ENCODE measurements around the gene CHIT1. TPM values are rescaled to one million over a fixed set of nuclear protein-coding genes. Genes with fewer than 3 reads are reported as not detected.
A peak's percentile ranks its signal among the peaks of the same experiment; 100 is the strongest.

Gene CHIT1
- total and polyA plus RNA-seq, 9 of the 15 experiments (the other 6 are each of a cell fraction or from before 2014, with no cell fraction given), result not detected

GRCh38 chr1:203196371-203196770, 33.1 kb downstream of the CHIT1 start (continued):
- TF ChIP-seq TEAD1 (CRISPR knock-in tag; IDR thresholded peaks at IDR 0.05), result peak in 1 of 2 experiments; percentile 96; a peak in 2 of 4 replicates
- no peak for TF ChIP-seq THRAP3 (IDR thresholded peaks at IDR 0.05; ENCODE audit: borderline replicate concordance)
- TF ChIP-seq RBBP5 (IDR thresholded peaks at IDR 0.05; ENCODE audit: borderline replicate concordance, insufficient read depth, low read length, poor library complexity, severe bottlenecking), result no peak
- no peak for TF ChIP-seq RNF2 (IDR thresholded peaks at IDR 0.05)
- 0 out of 2 replicates have a peak, but pooled peaks have one; percentile 27 for TF ChIP-seq TFAP4 (CRISPR knock-in tag; IDR thresholded peaks at IDR 0.05; ENCODE audit: borderline replicate concordance)
- TF ChIP-seq EZH2 (IDR thresholded peaks at IDR 0.05; ENCODE audit: borderline replicate concordance, low read depth, low read length), result no peak
- TF ChIP-seq RBM39 (optimal IDR thresholded peaks at IDR 0.05; ENCODE audit: low read depth, low read length), result no peak
- no peak for TF ChIP-seq SETDB1 (IDR thresholded peaks at IDR 0.05; ENCODE audit: low read length)

GRCh38 chr1:203190949-203191348, 38.5 kb downstream of the CHIT1 start:
- TF ChIP-seq ZNF668 (CRISPR knock-in tag; IDR thresholded peaks at IDR 0.05), result no peak
- intact Hi-C loops (cut with micrococcal nuclease), result no loop called here
- BruUV-seq (replicated peaks), result no TSS peak
- no peaks in the 10 kb centered on the region for H3K36me3 ChIP-seq (ENCODE audit: control insufficient read depth, insufficient read depth, low read length)
- peaks cover 12% of the 10 kb centered on the region in 2 experiments; a peak in 3 of 5 replicates for H3K27me3 ChIP-seq (ENCODE audit: control insufficient read depth in 2 of 2, insufficient read depth in 2 of 2, low read length in 2 of 2)
- FAIRE-seq (no peak), DNase-seq (ENCODE audit: extremely low read depth in 1 of 4, low spot score in 3 of 4) (no peak), ATAC-seq (no peak)
- H3K9me1 ChIP-seq (ENCODE audit: control insufficient read depth, insufficient read depth, low read length), result no peaks in the 10 kb centered on the region
- no peak overlapping the region for H3K27ac ChIP-seq (ENCODE audit: extremely low read depth, low read depth, low read length)
- in situ Hi-C loops (cut with MboI), result no loop called here
- H3K4me1 ChIP-seq (replicated peaks in 1 of 2; ENCODE audit: control insufficient read depth in 2 of 2, insufficient read depth in 2 of 2, low read length in 2 of 2), result no peaks in the 10 kb centered on the region
- no peak overlapping the region for H3K9ac ChIP-seq (ENCODE audit: insufficient read depth in 1 of 2, low read depth in 2 of 2, low read length in 2 of 2)
- H2AFZ ChIP-seq (ENCODE audit: low read depth, low read length), result no peak overlapping the region
- H4K20me1 ChIP-seq (replicated peaks; ENCODE audit: control insufficient read depth, insufficient read depth, low read length), result no peaks in the 10 kb centered on the region
- no peaks in the 10 kb centered on the region for H3K9me3 ChIP-seq (replicated peaks; ENCODE audit: control insufficient read depth, insufficient read depth, low read depth, low read length)
- H3K79me2 ChIP-seq (ENCODE audit: control insufficient read depth, insufficient read depth, low read length), result no peaks in the 10 kb centered on the region
- 11% methylated on average over 2 of the region's 2 CpGs for WGBS (ENCODE audit: insufficient coverage, low coverage, missing lambda C conversion rate)
- H3K4me3 ChIP-seq, result no peak overlapping the region
- no peak overlapping the region for H3K4me2 ChIP-seq (ENCODE audit: insufficient read depth, low read length)
- CTCF ChIA-PET (ENCODE audit: low intra/inter-chr PET ratio), result interaction anchor here (0.6 kb wide), 1 partner anchor 149 kb away, joined by 3 read pairs; no protein-coding TSS in a partner anchor
- POLR2A ChIA-PET, result interaction anchor here (1.1 kb wide), 1 partner anchor 17 kb away, joined by 3 read pairs; no protein-coding TSS in a partner anchor
